Subcutaneous abdominal adipose tissue (tissue), 5 donors: ENCODE measurements around the gene EIF4G3.
"Not testable (repeated sequence)": the region's sequence is repeated elsewhere in the genome, so short reads cannot be mapped to it uniquely, and the experiment has no call there.

Experiments used
- H3K27ac ChIP-seq: one replicate; pipeline ENCODE4 v1.7.0; 2013; ENCODE audit warnings: low read depth, mild to moderate bottlenecking, inconsistent platforms, low read length, moderate library complexity
- H3K27me3 ChIP-seq, 5 donors: one replicate each; pipeline ENCODE4 v1.7.0; 2013; ENCODE audit warnings: low read length in 5 of 5, inconsistent platforms in 1 of 5; ENCODE audit not compliant: control insufficient read depth in 5 of 5, insufficient read depth in 4 of 5
- H3K36me3 ChIP-seq, 5 donors: one replicate each; pipeline ENCODE4 v1.7.0; 2013; ENCODE audit warnings: low read length in 5 of 5; ENCODE audit not compliant: control insufficient read depth in 5 of 5, insufficient read depth in 5 of 5
- H3K4me1 ChIP-seq, 5 donors: one replicate each; pipeline ENCODE4 v1.7.0; 2013; ENCODE audit warnings: low read length in 5 of 5, mild to moderate bottlenecking in 3 of 5, moderate library complexity in 1 of 5; ENCODE audit not compliant: control insufficient read depth in 5 of 5, insufficient read depth in 5 of 5
- H3K4me3 ChIP-seq, 5 donors: one replicate each; pipeline ENCODE4 v1.7.0; 2013; ENCODE audit warnings: low read length in 5 of 5, low read depth in 1 of 5
- H3K9ac ChIP-seq, 5 donors: one replicate each; pipeline ENCODE4 v1.7.0; 2013; ENCODE audit warnings: low read length in 5 of 5, mild to moderate bottlenecking in 4 of 5, moderate library complexity in 3 of 5
- H3K9me3 ChIP-seq, 5 donors: one replicate each; pipeline ENCODE4 v1.7.0; 2013; ENCODE audit warnings: low read length in 5 of 5; ENCODE audit not compliant: control insufficient read depth in 5 of 5
- donor health status: healthy.
- donor health status: healthy.
- donor health status: healthy.
- donor health status: healthy.
- donor health status: healthy.

EIF4G3 gene

DNA sequence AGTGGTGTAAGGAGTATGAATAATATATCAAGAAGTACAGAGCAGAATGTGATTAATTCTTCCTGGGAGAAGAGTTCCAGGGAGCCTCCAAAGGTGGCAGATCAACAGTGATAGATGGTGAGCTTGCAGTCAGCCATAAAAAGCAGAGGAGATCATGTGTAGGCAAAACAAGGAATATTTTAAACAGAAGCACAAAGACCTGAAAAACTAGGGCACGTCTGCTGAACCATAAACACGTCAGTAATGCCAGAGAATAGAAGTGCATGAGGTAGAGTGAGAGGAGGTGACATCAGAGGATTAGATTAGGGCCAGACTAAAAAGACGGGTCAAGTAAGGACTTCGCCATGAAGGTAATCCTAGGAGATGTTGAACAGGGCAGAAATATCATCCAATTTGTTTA lies 151.8 kb downstream of the EIF4G3 start:
- Histone ChIP-seq H3K27ac (no peak overlapping the region), H3K4me1 (peaks cover 0 to 16% (median 13%) of the 10 kb centered on the region in 5 donors), H3K9ac (no peak overlapping the region), H3K36me3 (no peaks in the 10 kb centered on the region), H3K27me3 (no peaks in the 10 kb centered on the region), H3K9me3 (no peaks in the 10 kb centered on the region), H3K4me3 (no peak overlapping the region)

DNA sequence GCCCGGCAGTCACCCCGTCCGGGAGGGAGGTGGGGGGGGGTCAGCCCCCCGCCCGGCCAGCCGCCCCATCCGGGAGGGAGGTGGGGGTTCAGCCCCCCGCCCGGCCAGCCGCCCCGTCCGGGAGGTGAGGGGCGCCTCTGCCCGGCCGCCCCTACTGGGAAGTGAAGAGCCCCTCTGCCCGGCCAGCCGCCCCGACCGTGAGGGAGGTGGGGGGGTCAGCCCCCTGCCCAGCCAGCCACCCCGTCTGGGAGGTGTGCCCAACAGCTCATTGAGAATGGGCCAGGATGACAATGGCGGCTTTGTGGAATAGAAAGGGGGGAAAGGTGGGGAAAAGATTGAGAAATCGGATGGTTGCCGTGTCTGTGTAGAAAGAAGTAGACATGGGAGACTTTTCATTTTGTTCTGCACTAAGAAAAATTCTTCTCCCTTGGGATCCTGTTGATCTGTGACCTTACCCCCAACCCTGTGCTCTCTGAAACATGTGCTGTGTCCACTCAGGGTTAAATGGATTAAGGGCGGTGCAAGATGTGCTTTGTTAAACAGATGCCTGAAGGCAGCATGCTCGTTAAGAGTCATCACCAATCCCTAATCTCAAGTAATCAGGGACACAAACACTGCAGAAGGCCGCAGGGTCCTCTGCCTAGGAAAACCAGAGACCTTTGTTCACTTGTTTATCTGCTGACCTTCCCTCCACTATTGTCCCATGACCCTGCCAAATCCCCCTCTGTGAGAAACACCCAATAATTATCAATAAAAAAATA lies 152.4 kb downstream of the EIF4G3 start:
- peaks cover 0 to 16% (median 13%) of the 10 kb centered on the region in 5 donors for H3K4me1 ChIP-seq
- not testable (repeated sequence) for H3K27ac ChIP-seq

DNA sequence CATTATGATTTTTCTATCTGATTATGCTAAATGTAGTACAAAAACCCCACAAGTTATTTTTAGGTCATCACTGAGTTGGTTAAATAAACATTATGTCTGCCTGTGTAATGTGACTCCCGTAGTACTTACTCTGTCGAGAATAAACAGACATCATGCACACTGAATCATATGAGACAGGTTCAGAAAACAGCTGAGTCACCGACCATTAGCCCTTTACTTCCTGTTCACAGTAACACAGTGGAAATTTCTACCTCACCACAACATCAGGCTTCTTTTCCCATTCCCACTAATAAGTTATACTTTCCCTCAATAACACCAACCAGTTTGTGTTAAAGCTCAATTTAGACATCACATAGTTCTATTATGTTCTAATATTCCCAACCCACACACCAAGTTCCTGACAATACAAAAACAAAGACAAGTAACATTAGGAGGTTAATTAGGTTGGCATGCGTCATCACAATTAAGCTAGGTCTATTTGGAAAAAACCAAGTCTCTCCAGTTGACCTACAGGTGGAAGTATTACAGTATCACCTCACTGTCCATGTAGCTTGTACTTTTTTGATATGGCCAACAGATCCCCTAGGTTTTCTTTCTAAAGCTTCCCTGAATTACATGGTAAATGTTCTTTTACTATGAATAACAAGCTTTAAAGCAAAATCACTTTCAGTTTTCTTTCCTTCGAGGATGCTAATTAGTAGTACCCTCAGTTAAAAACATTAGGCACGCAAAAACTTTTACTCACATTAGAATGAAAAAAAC lies 154.2 kb downstream of the EIF4G3 start:
- H3K4me1 ChIP-seq, result peaks cover 0 to 16% (median 13%) of the 10 kb centered on the region in 5 donors
- peak overlapping the region; percentile 37 to 55 (median 44) for H3K4me3 ChIP-seq
- no peaks in the 10 kb centered on the region for H3K9me3 ChIP-seq
- peak overlapping the region in 3 of 5 donors; percentile 9 to 69 (median 47) for H3K9ac ChIP-seq
- H3K27ac ChIP-seq, result peak overlapping the region; percentile 59
- H3K36me3 ChIP-seq, result no peaks in the 10 kb centered on the region
- H3K27me3 ChIP-seq, result no peaks in the 10 kb centered on the region

More for the DNA sequence above, 152.4 kb downstream of the EIF4G3 start:
- H3K9me3 ChIP-seq, H3K36me3 ChIP-seq, H3K27me3 ChIP-seq, H3K9ac ChIP-seq, H3K4me3 ChIP-seq: not testable (repeated sequence)

DNA sequence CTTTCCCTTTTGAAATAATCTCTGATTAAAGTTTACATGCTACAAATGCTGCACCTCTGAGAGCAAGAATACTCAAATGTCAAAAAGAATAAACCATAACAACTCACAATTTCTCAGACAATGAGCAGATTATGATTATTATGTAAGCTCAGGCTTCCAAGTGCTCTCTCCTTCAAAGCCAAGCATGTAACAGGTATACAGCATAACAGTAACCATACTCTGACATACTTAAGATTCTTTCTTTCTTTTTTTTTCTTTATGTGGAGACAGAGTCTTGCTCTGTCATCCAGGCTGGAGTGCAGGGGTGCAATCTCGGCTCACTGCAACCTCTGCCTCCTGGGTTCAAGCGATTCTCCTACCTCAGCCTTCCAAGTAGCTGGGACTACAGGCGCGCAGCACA lies 155.4 kb downstream of the EIF4G3 start:
- no peak overlapping the region for H3K4me3 ChIP-seq
- no peak overlapping the region for H3K27ac ChIP-seq

DNA sequence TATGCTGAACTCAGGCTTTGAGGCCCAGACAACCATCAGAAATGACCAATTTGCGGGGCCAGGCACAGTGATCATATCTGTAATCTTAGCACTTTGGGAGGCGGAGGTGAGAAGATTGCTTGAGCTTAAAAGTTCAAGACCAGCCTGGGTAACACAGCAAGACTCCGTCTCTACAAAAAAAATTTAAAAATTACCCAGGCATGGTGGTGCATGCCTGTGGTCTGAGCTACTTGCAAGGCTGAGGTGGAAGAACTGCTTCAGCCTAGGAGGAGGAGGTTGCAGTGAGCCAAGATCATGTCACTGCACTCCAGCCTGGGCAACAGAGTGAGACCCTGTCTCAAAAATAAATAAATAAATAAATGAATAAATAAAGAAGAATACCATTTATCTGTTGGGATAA lies 156.5 kb downstream of the EIF4G3 start:
- Histone ChIP-seq H3K4me3 (no peak overlapping the region), H3K27me3 (no peaks in the 10 kb centered on the region), H3K9ac (no peak overlapping the region), H3K36me3 (no peaks in the 10 kb centered on the region), H3K27ac (no peak overlapping the region), H3K9me3 (no peaks in the 10 kb centered on the region), H3K4me1 (peaks cover 0 to 16% (median 13%) of the 10 kb centered on the region in 5 donors)

More for the DNA sequence above, 155.4 kb downstream of the EIF4G3 start:
- Histone ChIP-seq H3K9ac (no peak overlapping the region), H3K36me3 (no peaks in the 10 kb centered on the region), H3K27me3 (no peaks in the 10 kb centered on the region), H3K9me3 (no peaks in the 10 kb centered on the region), H3K4me1 (peaks cover 0 to 16% (median 13%) of the 10 kb centered on the region in 5 donors)

DNA sequence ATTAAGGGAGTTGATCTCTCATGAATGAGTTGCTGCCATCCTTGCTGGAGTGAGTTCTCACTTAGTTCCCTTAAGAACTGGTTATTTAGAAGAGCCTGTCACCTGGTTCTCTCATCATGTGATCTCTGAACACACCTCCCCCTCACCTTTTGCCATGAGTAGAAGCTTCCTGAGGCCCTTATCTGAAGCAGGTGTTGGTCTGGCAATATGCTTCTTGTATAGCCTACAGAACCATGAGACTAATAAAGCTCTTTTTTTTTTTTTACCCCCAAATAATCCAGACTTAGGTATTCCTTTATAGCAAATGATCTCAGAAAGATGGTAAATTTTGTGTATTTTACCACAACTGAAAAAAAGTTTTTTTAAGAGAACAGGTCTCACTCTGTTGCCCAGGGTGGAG lies 158.0 kb downstream of the EIF4G3 start:
- H3K9me3 ChIP-seq, result no peaks in the 10 kb centered on the region
- no peaks in the 10 kb centered on the region for H3K36me3 ChIP-seq
- no peak overlapping the region for H3K4me3 ChIP-seq
- no peaks in the 10 kb centered on the region for H3K27me3 ChIP-seq
- H3K27ac ChIP-seq, result no peak overlapping the region
- H3K4me1 ChIP-seq, result peaks cover 0 to 16% (median 13%) of the 10 kb centered on the region in 5 donors
- H3K9ac ChIP-seq, result no peak overlapping the region

DNA sequence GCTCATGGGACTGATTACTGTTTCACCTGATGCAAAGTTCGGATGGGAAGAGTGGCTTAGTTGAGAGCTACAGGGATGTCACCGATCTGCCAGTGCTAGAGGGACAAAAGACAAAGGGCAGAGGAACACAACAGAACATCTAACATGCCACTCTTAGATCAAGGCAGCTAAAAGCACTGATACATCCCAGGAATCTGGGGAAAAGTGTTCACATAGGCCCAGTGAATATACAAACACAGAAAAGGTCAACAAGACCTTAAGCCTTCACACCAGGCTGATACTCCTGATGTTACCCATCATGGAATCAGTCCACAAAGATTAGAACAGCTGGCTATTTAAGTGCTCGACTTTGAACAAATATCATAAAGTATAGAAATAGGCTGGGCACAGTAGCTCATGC lies 163.2 kb downstream of the EIF4G3 start:
- H3K9ac ChIP-seq, result no peak overlapping the region
- H3K27ac ChIP-seq, result no peak overlapping the region

DNA sequence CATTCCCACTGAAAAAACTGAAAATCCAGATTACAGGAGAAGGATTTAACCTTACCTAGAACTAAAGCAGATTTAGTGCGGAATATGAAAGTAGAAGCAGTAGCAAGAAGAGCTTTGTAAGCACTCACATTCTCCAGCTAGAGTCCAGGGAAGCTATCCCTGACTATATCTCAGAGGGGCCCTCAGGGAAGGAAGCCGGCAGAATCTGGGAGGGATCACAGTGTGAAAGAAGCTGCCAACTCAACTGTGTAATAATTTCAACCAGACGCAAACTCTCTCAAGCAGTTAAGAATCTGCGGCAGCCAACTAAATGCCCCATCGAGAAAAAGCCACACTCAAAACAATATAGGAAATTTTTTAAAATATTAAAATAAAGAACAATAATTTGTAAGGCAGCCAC lies 163.8 kb downstream of the EIF4G3 start:
- H3K9ac ChIP-seq, result peak overlapping the region in 2 of 5 donors; percentile 8 to 38
- H3K9me3 ChIP-seq, result no peaks in the 10 kb centered on the region
- no peaks in the 10 kb centered on the region for H3K27me3 ChIP-seq
- H3K4me3 ChIP-seq, result peak overlapping the region in 3 of 5 donors; percentile 29 to 47 (median 40)
- H3K4me1 ChIP-seq, result peaks cover 0 to 12% (median 8%) of the 10 kb centered on the region in 5 donors
- no peaks in the 10 kb centered on the region for H3K36me3 ChIP-seq
- no peak overlapping the region for H3K27ac ChIP-seq

More for the DNA sequence above, 163.2 kb downstream of the EIF4G3 start:
- Histone ChIP-seq H3K36me3 (no peaks in the 10 kb centered on the region), H3K4me1 (peaks cover 0 to 12% (median 8%) of the 10 kb centered on the region in 5 donors), H3K9me3 (no peaks in the 10 kb centered on the region), H3K27me3 (no peaks in the 10 kb centered on the region), H3K4me3 (no peak overlapping the region)

DNA sequence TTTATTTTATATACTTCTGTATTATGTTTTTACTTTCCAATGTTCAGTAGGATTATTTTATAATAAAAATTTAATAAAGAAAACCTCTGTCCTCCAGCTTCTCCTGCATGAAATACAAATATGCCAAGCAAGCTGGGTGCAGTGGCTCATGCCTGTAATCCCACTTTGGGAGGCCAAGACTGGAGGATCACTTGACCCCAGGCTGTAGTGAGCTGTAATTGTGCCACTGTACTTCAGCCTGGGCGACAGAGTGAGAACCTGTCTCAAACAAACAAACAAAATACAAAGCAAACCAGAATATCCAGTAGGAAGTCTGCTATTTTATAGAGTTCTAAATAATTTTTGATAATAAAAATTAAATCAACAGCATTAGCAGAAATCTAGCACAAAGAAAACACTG lies 168.8 kb downstream of the EIF4G3 start:
- H3K36me3 ChIP-seq, result no peaks in the 10 kb centered on the region
- H3K9me3 ChIP-seq, result no peaks in the 10 kb centered on the region
- no peak overlapping the region for H3K4me3 ChIP-seq
- no peak overlapping the region for H3K27ac ChIP-seq
- H3K9ac ChIP-seq, result no peak overlapping the region
- H3K27me3 ChIP-seq, result no peaks in the 10 kb centered on the region
- H3K4me1 ChIP-seq, result peaks cover 0 to 6% (median 5%) of the 10 kb centered on the region in 5 donors
